Hindlimb muscle (tissue), 1 donor: ENCODE data around the gene USP28. TPM values are rescaled to one million over a fixed set of nuclear protein-coding genes. Genes with fewer than 3 reads are reported as not detected.
"Not testable (repeated sequence)": the region's sequence is repeated elsewhere in the genome, so short reads cannot be mapped to it uniquely, and the experiment has no call there.

Source experiments
- DNase-seq: peaks from one replicate; pipeline ENCODE4 v3.0.0-alpha.2; 2013
- polyA plus RNA-seq: library from polyadenylated mRNA; unstranded; fragments of 120-200 nt; gene quantifications from one replicate; pipeline ENCODE4 v1.2.1, GENCODE V29; 2013; ENCODE audit not compliant: insufficient read length

The USP28 gene
- polyA plus RNA-seq, 1 donor, result 94.2 TPM

DNA sequence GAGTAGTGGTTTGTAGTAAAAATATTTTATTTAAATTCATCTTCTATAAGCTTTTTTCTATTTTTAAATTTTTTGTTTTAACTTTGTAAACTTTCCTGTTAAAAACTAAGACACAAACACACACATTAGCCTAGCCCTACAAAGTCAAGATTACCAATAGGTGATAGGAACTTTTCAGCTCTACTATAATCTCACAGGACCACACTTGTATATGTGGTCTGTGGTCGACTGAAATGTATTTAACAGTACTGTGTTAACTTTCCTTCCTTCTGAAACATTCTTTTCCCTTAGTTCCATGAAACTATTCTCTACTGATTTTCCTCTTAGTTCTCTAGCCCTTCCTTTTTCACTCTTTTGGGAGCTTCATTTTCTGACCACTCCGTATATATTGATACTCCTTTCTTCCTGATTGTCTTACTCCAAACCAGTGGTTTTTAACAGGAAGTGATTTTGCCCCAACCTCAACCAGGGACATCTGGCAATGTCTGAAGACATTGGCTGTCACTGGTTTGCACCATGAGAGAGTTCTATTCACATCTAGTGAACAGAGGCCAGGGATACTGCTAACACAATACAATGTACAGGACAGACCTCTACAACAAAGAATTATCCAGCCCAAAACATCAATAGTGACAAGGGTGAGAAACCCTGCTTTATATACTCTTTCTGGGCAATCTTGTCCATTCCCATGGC is 110.7 kb downstream of the USP28 start:
- DNase-seq, result no peak

DNA sequence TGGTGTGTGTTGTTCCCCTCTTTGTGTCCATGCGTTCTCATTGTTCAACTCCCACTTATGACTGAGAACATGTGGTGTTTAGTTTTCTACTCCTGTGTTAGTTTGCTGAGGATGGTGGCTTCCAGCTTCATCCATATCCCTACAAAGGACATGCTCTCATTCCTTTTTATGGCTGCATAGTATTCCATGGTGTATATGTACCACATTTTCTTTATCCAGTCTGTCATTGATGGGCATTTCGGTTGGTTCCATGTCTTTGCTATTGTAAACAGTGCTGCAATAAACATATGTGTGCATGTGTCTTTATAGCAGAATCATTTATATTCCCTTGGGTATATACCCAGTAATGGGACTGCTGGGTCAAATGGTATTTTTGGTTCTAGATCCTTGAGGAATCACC is 112.3 kb downstream of the USP28 start:
- DNase-seq, result not testable (repeated sequence)

DNA sequence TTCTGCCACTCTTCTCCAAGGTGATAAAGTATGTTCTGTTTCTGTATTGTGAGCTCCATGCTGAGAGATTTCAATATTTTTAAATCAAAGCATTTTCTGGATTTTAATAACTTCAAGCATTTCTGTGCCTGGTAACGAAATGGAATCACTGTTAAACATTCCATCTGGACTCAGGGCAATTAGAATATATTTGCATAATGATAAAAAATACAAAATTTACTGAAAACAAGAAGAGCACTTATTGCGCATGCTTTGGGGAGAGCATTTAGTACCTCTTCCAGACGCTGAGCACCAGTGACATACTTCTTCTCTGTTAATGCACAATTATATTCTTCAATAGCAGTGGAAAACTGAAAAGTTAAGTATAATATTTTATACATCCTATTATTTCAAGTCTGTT is 115.1 kb downstream of the USP28 start:
- DNase-seq, result no peak

DNA sequence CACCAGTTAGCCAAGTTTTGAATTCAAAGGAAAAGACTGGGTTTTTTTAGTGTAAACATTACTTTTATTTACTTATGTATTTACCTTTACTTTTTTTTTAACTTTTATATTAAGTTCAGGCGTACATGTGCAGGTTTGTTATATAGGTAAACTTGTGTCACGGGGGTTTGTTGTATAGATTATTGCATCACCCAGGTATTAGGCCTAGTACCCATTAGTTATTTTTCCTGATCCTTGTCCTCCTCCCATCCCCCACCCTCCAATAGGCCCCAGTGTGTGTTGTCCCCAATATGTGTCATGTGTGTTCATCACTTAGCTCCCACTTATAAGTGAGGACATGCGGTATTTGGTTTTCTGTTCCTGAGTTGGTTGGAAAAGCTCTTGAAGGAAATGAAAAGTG is 122.4 kb downstream of the USP28 start:
- DNase-seq, result no peak

Other genes starting within 250 kb of the USP28 start
- 1.7 TPM for gene TMPRSS5, start 169.3 kb downstream of the USP28 start, polyA plus RNA-seq
- gene ZW10, start 101.9 kb downstream of the USP28 start, polyA plus RNA-seq, result 14.5 TPM
- 0.62 TPM for gene CLDN25, start 95.8 kb downstream of the USP28 start, polyA plus RNA-seq
- 0.09 TPM for gene HTR3B, start 29.2 kb upstream of the USP28 start, polyA plus RNA-seq
- not detected for gene HTR3A, start 99.5 kb upstream of the USP28 start, polyA plus RNA-seq
- gene ZBTB16, start 184.1 kb upstream of the USP28 start, polyA plus RNA-seq, result 5.5 TPM